ENCODE measurements around the gene PEX10.

The PEX10 gene

DNA sequence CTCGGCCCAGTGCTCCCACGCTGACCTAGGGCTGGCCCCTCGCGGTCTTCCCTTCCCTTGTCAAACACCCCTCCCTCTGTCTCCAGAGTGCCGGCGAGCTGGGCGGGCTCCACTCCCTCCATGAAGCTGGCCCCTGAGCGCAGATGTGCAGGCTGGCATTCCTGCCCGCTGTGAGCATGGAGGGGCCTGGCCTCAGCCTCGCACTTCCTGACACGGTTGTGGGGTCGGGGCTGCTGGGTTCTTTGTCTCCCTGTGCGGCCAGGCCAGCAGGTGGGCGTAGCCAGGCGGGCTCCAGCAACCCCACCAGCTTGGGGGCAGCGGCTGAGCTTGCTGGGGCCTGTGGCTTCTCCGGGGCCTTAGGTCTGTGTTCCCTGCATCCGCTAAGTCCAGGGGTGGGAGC lies 14.2 kb upstream of the PEX10 start:
- DNase-seq (ENCODE audit: low read depth in 1 of 2, low spot score in 1 of 2) = no peak

DNA sequence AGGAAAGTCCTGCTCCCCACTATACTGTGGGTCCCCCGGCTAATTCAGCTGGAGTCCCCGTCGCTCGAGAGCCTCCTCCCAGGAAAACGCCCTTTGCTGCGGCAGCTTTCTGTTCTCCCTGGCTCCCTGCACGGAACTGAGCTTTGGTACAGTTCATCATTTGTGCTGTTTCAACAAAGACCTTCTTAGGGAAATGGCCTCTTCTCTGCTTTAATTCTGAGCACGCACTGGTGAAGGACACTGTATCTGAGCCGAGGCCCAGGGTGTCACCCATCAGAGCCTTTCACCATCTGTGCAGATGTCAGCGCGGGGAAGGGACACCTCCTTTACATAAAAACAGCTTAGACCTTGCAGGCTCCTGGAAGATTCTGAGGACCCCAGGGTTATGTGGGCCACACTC lies 13.5 kb upstream of the PEX10 start:
- DNase-seq (ENCODE audit: low read depth in 1 of 2, low spot score in 1 of 2) = no peak

DNA sequence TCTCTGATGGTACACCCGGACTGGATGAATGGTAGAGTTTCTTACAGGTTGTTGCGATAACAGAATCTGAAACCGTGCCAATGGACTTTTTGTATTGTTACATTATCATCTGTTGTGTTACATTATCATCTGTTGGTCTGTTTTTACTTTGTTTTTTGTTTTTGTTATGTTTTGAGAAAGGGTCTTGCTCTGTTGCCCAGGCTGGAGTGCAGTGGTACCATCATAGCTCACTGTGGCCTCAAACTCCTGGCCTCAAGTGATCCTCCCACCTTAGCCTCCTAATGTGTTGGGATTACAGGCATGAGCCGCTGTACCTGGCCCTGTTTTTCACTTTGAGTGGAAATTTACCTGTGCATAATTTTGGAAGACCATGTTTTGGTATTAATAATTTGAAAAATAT lies 10.2 kb upstream of the PEX10 start:
- no peak for DNase-seq (ENCODE audit: low read depth in 1 of 2, low spot score in 1 of 2)

DNA sequence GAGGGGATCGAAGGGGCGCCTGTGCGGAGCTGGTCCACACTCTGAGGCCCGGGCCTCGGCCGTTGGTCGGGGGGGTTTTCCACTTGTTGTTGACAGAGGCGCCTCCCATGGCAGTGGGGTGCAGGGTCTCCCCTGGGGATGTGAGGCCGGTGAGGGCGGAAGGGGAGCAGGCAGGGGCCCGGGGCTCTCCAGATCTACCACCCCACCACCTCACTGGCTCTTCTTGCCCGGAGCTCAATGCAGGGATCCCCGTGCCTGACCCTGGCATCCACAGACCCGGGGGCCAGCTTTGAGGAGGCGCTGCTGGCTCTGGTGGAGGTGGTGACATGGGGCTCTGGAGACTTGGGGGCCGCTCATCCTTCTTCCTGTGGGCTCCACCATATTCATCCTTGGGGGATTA lies 7.1 kb upstream of the PEX10 start:
- no peak for DNase-seq (ENCODE audit: low read depth in 1 of 2, low spot score in 1 of 2)

DNA sequence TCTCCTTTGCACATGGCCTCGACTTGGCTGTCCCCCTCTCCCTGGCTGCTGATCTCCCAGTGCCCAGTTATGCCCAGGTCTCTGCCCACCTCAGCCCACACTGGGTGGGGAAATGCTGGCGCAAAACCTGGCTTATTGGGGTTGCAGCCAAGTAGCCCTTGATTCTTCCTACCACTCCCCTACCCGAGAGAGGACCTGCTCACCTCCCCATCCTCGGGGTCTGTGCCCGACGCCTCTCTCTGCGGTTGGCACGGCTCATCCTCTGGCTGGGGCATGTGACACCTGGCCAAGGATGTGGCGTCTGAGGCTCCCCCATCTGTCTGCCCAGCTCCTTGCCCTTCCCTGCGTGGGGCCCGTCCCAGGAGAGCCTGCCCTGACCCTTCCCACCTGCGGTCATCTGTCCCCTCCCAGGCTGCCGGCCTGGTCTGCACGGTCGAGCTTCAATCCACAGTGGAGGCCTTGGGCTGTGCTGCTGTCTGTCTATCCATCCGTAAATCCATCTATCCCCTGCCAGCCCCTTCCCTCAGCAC lies 6.5 kb upstream of the PEX10 start:
- no peak for DNase-seq (ENCODE audit: low read depth in 1 of 2, low spot score in 1 of 2)

DNA sequence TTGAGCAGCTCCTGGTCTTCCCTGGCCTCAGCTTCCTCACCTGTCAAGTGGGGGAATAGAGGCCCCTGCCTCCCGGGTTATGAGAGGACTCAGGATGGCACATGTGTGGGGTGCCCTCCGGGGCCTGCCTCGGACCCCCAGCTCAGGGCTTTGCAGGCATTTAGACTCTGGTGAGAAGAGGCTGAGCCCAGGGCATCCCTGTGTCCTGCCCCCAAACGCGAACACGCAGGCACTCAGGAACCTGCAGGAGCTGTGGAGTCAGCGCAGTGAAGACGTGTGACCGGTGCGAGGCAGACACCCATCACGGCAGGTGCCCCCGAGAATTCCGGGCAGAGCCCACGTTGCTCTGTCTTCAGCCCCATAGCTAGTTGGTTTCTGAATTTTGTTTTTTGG lies 5.5 kb upstream of the PEX10 start:
- DNase-seq (ENCODE audit: low read depth in 1 of 2, low spot score in 1 of 2) = no peak

DNA sequence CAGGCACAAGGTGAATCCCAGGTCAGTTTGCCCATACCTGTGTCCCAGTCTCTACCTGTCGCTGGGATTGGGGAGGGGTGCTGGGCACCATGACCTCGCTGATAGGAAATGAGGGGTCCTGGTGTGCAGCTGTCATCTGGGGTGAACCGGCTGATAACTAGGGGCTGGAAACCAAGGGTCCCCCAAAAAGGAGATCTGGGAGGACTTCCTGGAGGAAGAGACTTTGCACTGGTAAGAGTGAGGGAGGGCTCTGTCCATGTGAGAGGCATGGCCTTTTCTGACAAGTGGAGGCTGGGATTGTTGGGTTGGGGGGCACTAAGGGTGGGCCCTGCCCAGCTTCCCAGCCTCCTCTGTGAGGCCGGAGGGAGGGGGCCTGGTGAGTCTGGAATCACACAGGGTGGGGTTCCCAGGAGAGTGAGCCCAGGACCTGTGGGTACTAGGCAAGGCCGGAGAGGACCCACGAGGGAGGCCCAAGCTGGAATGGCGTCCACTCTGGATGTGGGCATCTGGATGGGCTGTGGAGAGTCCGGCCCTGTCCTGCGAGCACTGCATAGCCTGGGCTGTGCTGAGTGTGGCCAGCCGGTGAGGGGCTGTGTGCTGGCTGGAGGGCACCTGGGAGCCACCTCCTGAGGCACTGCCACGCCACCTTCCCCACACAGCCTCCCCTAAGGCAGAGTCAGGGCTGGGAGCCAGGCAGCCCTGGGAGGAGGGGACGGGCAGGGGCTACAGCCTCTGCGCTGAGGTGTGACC lies 4.9 kb upstream of the PEX10 start:
- DNase-seq (ENCODE audit: low read depth in 1 of 2, low spot score in 1 of 2) = no peak

DNA sequence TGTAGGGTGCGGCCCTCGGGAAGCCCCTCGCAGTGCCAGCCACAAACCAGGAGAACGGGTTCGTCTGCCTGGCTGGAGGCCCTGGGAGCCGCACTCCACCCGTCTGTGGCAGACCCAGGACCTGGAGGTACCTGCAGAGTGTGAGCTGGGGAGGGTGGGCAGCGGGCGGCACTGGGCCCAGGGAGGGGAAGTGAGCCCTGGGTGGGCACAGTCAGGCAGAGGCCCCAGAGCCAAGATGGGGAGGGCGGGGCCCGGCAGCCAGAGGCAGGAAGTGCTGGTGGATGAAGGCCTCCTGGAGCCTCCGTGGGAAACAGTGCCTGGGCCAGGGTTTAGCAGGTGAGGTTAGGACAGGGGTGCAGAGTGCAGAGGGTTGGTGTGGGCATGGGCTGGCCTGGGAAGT lies 4.0 kb upstream of the PEX10 start:
- no peak for DNase-seq (ENCODE audit: low read depth in 1 of 2, low spot score in 1 of 2)

DNA sequence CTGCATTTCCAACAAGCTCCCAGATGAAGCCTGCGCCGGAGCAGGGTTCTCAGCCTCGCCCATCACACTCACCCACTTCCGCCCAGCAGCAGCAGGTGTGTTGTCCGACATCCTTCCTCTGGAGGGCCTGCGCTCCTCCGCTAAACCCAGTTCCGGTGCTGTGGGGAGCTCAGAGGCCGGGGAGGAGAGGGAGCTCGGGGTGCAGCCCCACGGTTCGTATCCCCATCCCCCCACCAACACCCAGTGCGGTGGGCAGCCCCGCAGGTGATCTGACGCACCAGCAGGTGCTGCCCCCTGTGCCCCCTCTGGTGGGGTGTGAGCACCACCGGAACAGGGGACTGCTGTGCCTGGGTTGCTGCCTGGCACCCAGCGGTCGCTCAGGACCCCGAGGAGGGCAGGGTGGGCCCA lies 3.4 kb upstream of the PEX10 start:
- DNase-seq (ENCODE audit: low read depth in 1 of 2, low spot score in 1 of 2) = peak in 1 of 2 donors; percentile 21

DNA sequence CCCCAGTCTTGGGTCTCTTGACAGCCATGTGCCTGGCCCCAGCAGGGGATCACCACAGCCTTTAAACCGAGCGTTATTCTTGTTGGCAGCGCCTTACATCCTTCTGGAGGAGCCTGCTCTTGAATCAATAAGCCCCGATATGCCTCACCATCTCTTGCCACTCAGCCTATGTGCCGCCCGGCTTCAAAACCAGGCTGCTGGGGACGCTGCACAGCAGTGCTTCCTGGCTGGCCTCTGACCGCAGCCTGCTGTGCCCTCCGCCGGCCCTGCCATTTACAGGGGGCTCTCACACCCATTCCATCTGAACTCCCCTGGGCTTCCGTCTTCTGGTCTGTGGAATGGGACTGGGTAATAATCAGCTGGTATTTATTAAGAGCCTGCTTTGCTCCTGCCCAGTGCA lies 3.0 kb upstream of the PEX10 start:
- DNase-seq (ENCODE audit: low read depth in 1 of 2, low spot score in 1 of 2) = no peak

DNA sequence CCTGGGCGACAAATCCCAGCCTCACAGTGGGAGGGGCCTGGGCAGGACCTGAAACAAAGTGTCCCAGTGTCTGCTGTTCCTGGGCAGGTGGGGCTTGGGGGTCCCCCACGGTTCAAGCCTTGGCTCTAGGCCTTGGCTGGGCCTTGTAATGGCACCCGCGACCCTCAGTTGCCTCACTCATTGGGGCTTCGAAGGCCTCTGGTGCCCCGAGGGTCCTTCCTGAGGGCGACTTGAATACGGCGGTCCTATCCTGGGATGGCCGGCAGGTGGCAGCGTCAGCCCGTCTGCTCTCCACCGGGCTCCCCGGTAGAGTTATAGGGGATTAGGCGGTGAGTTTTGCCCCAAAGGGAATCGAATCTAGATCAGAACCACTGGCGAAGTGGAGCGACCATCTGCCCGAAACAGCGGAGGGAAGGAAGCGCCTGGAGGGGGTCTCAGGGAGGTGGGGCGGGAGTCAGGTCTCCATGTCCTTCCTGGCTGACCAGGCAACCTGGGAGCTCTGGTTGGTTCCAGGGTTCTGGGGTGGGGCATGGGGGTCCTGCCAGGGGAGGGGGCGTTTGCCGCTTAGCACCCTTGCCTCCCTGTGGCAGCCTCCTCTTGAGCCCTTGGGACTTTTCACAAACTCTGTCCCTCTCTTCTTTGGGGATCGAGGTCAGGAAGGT lies 2.1 kb upstream of the PEX10 start:
- peak; percentile 66 to 71 for DNase-seq (ENCODE audit: low read depth in 1 of 2, low spot score in 1 of 2)

DNA sequence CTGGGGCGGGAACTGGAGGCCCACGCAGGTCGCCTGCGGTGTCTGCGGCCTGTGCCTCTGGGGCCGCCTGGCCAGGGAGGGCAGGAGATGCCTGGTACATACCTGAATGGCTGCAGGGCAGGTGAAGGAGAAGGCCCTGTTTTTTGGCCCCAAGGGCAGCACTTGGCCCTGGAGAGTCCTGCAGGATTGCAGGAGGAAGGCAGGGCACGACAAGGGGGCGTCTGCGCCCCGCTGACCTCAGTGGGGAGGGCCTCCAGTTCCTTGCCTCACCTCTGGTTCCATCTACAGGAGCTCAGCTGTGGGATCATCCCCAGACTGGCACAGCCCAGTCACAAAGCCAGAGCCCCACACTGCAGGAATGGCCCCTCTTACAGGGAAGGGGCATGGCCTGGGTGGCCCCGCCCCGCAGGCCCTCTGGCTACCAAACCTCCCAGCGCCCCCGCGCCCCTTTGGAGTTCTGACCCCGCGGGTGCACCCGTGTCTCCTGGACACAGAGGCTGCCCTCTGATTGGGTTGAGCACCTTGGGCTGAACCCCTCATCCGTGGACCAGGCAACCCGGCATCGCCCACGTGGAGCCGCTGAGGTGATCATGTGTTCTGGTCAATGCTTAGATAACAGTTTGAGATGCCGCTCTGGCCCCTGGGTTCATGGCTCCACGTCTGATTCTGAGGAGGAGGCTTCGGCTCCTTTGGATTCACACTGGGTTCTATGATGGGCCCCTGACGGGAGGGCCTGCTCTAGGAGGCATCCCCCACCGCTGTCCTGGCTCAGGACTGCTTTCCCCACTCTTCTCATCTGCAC lies 1.3 kb upstream of the PEX10 start:
- no peak for DNase-seq (ENCODE audit: low read depth in 1 of 2, low spot score in 1 of 2)

DNA sequence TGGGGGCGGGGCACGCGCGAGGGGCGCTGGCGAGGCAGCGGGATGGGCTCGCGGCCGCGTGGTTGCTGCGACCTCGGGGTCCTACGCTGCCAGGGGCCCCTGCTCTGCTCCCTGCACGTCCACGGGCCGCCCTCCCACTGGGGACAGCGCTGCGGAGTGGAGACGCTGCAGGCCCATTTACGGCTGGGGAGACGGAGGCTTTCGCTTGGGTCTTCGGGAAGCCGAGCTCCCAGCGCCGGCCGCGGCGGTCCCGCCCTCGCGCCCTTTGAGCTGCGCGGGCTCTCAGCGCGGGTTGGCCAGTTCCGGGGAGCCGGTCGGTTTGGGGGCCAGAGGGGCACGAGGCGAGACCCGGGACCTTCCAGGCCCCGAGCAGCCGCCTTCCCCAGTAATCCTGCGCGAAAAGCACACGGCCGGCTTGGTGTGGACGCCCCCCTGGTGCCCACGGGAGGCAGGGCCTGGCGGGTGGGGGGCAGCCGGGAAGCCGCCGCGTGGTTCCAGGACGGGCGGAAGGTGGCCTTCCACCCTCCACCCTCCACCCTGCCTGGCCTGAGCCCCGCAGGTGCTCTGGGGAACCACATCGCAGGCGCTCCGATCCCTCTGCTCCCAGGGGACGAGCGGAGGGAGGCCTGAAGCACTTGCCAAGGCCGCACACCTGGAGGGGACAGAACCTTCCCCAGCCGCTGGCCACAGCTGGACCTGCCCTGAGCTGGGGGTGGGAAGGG lies 570 bp upstream of the PEX10 start:
- no peak for DNase-seq (ENCODE audit: low read depth in 1 of 2, low spot score in 1 of 2)

DNA sequence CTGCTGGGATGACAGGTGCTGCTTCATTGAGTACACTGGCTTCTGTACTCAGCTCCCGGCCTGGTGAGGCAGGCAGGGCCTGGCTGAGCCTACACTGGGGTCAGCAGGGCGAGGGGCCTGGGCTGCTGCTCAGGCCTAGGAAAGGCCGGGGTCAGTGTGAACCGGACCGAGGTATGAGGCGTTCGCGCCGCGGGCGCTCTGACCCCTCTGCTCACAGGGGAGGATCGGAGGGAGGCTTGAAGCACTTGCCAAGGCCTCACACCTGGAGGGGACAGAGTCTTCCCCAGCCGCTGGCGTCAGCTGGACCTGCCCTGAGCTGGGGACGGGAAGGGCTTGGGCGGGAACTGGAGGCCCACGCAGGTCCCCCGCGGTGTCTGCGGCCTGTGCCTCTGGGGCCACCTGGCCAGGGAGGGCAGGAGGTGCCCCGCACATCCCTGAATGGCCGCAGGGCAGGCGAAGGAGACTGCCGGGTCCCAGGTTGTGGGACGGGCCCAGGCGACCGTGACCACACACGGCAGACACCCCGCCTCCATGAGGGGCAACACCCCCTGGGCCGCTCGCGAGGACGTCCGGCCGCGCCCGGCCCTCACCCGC lies 466 bp downstream of the PEX10 start:
- no peak for DNase-seq (ENCODE audit: low read depth in 1 of 2, low spot score in 1 of 2)

DNA sequence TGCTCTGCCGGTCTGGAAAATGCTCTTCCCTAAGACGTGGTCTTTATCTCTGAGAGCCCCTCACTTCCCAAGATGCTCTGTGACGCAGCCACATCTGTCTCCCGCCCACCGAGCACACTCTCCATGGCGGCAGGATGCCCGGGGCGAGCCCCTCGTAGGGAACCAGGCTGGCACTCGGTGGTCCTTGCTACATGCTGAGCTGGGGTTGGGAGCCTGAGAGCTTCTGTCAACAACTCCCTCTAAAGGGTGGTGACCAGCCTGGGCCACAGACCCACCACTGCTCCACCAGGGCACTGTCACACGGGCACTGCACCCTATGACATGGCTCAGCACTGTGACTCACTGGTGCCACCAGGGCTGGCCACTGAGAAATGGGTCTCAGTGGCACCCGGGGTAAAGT lies 2.6 kb downstream of the PEX10 start:
- no peak for DNase-seq (ENCODE audit: low read depth in 1 of 2, low spot score in 1 of 2)

DNA sequence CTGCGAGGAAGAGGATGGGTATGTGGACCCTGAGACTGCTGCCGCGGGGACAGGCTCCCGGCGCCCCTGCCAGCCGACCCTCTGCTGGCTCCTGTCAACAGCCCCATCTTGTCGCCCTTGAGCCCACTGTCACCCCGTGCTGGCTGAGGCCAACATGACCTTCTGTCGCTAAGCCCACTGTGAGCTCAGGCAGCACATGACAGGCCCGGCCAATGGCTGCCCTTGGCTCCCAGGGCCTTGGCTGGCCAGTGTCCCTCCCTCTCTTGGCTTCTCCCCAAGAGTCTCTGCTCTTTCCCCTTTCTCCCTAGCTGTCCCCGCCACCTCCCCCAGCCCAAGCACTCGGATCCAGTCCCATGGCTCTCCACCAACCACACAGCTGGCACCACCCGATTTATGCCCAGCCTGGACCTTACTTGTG lies 3.5 kb downstream of the PEX10 start:
- no peak for DNase-seq (ENCODE audit: low read depth in 1 of 2, low spot score in 1 of 2)

DNA sequence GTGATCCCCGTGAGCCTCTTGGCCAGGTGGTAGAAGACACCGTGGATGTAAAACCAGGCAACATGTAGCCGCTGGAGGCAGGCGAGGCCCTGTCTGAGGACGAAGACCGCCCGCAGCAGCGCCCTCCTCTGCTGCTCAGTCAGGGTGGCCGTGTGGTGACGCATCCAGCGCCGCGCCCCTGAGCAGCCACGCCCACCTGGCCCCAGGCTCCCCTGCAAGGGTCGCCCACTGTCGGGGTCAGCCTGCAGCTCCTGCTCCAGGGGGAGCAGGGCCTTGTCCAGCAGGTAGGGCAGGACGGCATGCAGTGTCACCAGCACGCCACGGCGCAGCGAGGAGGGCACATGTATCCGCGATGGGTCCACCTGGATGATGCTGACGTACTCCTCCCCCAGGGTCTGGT lies 3.9 kb downstream of the PEX10 start:
- no peak for DNase-seq (ENCODE audit: low read depth in 1 of 2, low spot score in 1 of 2)

DNA sequence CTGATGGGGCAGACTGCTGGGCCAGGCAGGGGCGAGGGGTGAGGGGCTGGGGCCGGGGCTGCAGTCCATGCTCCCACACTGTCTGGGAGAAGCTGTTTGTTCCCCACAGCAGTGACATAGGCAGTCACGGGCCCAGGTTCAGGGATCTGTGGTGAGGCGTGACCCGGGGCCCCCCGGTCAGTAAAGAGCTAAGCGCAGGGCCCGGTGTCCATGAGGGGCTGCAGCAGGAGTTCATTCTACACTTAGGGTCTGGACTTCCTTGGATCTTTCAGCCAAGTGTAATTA lies 4.4 kb downstream of the PEX10 start:
- DNase-seq (ENCODE audit: low read depth in 1 of 2, low spot score in 1 of 2) = no peak

DNA sequence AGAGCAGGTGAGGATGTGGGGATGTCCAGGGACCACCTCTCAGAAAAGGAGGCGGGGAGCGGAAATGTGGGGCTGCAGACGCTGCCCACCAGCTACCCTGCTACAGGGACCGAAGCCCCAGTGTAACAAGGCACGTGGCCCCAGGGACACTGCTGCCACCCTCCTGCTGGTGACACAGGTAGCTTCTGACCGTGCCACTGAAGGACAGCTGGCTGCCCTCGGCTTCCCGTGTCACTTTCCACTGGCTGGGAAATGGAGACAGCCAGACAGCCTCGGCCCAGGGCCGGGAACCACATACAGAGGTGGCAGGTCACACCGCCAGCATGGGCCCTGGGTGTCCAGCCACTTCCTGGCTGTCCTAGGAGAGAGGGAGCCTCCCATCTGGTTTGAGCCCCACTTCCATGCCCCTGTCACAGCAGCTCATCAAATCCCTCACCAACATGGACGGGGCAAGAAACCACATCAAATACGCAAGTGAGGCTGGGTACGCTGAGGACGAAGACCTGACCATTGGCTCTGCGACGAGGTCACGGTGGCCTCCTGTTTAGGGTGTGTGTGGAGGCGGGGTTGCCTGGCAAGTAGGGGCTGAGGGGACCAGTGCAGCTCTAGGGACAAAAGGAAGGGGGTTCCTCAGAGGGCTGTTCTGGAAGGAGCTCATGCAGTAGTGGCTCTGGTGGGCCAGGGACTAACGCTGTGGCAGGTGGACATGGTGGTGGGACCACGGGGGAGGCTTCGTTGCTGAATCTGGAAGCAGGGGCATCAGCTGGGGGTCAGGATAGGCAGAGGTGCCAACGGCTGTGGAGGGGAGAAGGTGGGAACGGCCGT lies 5.0 kb downstream of the PEX10 start:
- DNase-seq (ENCODE audit: low read depth in 1 of 2, low spot score in 1 of 2) = no peak

DNA sequence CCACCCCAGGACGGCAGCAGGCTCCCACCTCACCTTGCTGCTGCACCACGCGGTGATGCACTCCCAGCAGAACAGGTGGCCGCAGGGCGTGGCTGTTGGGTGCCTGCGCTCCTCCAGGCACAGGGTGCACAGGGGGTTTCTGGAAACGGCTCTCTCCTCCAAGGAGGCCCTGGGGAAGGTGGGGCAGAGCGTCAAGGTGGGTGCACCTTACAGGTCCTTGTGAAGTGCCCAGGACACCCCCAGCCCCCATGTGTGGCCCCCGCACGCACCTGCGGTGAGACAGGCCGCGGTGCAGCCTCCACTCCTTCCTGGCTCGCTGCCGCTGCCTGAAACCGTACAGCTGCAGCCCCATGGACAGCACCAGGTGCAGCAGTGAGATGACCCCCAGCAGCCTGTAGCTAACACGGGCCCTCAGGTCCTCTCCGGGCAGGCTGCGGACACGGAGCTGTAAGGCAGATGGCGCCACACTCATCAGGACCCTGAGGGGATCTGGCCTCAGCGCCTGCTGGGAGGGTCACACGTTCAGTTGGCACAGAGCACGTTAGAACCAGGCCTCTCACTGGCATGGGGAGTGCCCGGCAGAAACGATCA lies 5.8 kb downstream of the PEX10 start:
- no peak for DNase-seq (ENCODE audit: low read depth in 1 of 2, low spot score in 1 of 2)

All from activated CD4-positive, alpha-beta T cell treated with anti-CD3 and anti-CD28 coated beads, Interleukin-2, amount 50 U/mL, for 24 hours (primary cell).